Measurements from ENCODE around the gene NECAB3. TPM values are rescaled to one million over a fixed set of nuclear protein-coding genes. Genes with fewer than 3 reads are reported as not detected.

The NECAB3 gene
- total and polyA plus RNA-seq, 2 of the 13 experiments (the other 11 are each of a cell fraction or from before 2014, with no cell fraction given) = 61.5 to 65.5 TPM

- TF ChIP-seq ZNF280B (CRISPR knock-in tag; IDR thresholded peaks at IDR 0.05; ENCODE audit: borderline replicate concordance) (no peak), SMARCC2 (IDR thresholded peaks at IDR 0.05) (no peak), CENPT (CRISPR knock-in tag; IDR thresholded peaks at IDR 0.05; ENCODE audit: low read depth) (no peak), HNF1A (IDR thresholded peaks at IDR 0.05; ENCODE audit: low read depth) (no peak), HNF1A (CRISPR knock-in tag; IDR thresholded peaks at IDR 0.05; ENCODE audit: borderline replicate concordance) (no peak), ZNF431 (CRISPR knock-in tag; IDR thresholded peaks at IDR 0.05; ENCODE audit: borderline replicate concordance, low read depth) (no peak)
Observed at GRCh38 chr20:33651562-33652048, 22.6 kb downstream of the NECAB3 start (continued).
